Measurements from ENCODE around the gene MNX1. TPM values are rescaled to one million over a fixed set of nuclear protein-coding genes. Genes with fewer than 3 reads are reported as not detected.

The MNX1 gene
- total RNA-seq, 1 donor from 2014 or later, result 103 TPM

DNA sequence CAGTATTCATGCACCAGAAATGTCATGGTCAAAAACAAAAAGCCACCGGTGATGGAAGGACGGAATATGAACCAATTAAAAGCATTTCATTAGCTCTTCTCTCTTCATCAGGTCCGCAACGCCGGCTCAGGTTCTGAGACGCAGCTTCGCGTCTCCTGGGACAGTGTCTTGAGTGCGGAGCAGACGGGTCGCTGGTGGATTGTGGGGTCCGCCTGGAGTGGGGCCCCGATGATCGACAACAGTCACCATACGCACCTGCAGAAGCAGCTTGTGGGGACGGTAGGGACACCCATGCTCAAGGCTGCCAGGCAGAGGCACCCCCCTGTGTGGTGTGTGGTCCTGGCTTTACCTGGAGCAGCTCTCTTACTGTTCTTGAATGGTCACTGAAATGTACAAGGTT lies 47.6 kb downstream of the MNX1 start:
- Mint-ChIP-seq H3K4me3 (ENCODE audit: low read depth) (no peak overlapping the region), H3K36me3 (ENCODE audit: insufficient read depth) (peaks cover 41% of the 10 kb centered on the region)

DNA sequence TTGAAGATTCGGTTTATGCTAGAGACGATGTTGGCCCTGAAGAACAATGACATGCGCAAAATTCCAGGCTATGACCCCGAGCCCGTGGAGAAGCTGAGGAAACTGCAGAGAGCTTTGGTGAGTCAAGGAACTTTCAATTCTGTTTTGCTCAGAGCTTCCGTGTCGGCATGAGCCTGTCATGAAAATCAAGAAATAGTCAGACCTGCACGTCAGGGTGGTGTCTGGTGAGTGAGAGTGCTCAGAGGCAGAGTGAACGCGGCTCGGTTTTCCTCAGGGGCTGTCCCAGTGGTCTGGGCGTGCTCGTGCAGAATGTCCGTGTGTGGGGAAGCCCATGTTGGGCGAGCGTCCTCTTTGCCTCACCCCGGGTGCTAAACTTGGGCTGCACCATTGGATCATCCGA lies 48.3 kb downstream of the MNX1 start:
- H3K4me1 Mint-ChIP-seq (ENCODE audit: low read depth), result no peaks in the 10 kb centered on the region
- no peak for DNase-seq (ENCODE audit: low spot score, unreplicated experiment)
- no peak overlapping the region for H3K4me3 Mint-ChIP-seq (ENCODE audit: low read depth)
- H3K27ac Mint-ChIP-seq, result no peak overlapping the region
- no peaks in the 10 kb centered on the region for H3K9me3 Mint-ChIP-seq (ENCODE audit: low read depth)
- no peak for TF ChIP-seq CTCF (IDR thresholded peaks at IDR 0.05; ENCODE audit: unreplicated experiment)
- no peaks in the 10 kb centered on the region for H3K27me3 Mint-ChIP-seq
- peaks cover 42% of the 10 kb centered on the region for H3K36me3 Mint-ChIP-seq (ENCODE audit: insufficient read depth)

More for the DNA sequence above, 47.6 kb downstream of the MNX1 start:
- Mint-ChIP-seq H3K27ac (no peak overlapping the region), H3K9me3 (ENCODE audit: low read depth) (no peaks in the 10 kb centered on the region), H3K4me1 (ENCODE audit: low read depth) (no peaks in the 10 kb centered on the region), H3K27me3 (no peaks in the 10 kb centered on the region)
- no peak for TF ChIP-seq CTCF (IDR thresholded peaks at IDR 0.05; ENCODE audit: unreplicated experiment)
- no peak for DNase-seq (ENCODE audit: low spot score, unreplicated experiment)

GRCh38 chr7:156956727-156957126 lies 53.7 kb downstream of the MNX1 start:
- DNase-seq (ENCODE audit: low spot score, unreplicated experiment), result no peak
- Mint-ChIP-seq H3K9me3 (ENCODE audit: low read depth) (no peaks in the 10 kb centered on the region), H3K4me3 (ENCODE audit: low read depth) (no peak overlapping the region), H3K4me1 (ENCODE audit: low read depth) (peaks cover 5% of the 10 kb centered on the region), H3K27ac (no peak overlapping the region), H3K36me3 (ENCODE audit: insufficient read depth) (peaks cover 45% of the 10 kb centered on the region), H3K27me3 (no peaks in the 10 kb centered on the region)
- no peak for TF ChIP-seq CTCF (IDR thresholded peaks at IDR 0.05; ENCODE audit: unreplicated experiment)

- Mint-ChIP-seq H3K4me3 (ENCODE audit: low read depth) (no peak overlapping the region), H3K36me3 (ENCODE audit: insufficient read depth) (peaks cover 31% of the 10 kb centered on the region), H3K27me3 (no peaks in the 10 kb centered on the region), H3K9me3 (ENCODE audit: low read depth) (no peaks in the 10 kb centered on the region), H3K4me1 (ENCODE audit: low read depth) (peaks cover 21% of the 10 kb centered on the region), H3K27ac (no peak overlapping the region)
- TF ChIP-seq CTCF (IDR thresholded peaks at IDR 0.05; ENCODE audit: unreplicated experiment), result no peak
- DNase-seq (ENCODE audit: low spot score, unreplicated experiment), result no peak
These were observed 55.5 kb downstream of the MNX1 start for GRCh38 chr7:156954941-156955340.

Other genes with a start within 250 kb of the MNX1 start
- gene LMBR1, start 117.5 kb downstream of the MNX1 start, total RNA-seq, result 89.1 and 95.7 TPM in 2 replicates
- 33.6 and 34.4 TPM in 2 replicates for gene NOM1, start 61.0 kb downstream of the MNX1 start, total RNA-seq
- gene UBE3C, start 128.3 kb upstream of the MNX1 start, total RNA-seq, result 60.9 and 62.5 TPM in 2 replicates